H4 (cell line): ENCODE measurements around the gene CAMSAP1. TPM values are rescaled to one million over a fixed set of nuclear protein-coding genes. Genes with fewer than 3 reads are reported as not detected.
"Not testable (repeated sequence)": the region's sequence is repeated elsewhere in the genome, so short reads cannot be mapped to it uniquely, and the experiment has no call there.

Experiments used
- DNase-seq: peaks from one replicate; pipeline ENCODE4 v3.0.0-alpha.2; 2015; ENCODE audit warnings: low spot score
- total RNA-seq: library from RNA; depleted of rRNA; stranded (reverse); fragments of >200 nt; shearing (Covaris generic); gene quantifications from 2 replicates; pipeline ENCODE4 v1.2.3, GENCODE V29; 2014; rRNA removed

The CAMSAP1 gene, protein sequence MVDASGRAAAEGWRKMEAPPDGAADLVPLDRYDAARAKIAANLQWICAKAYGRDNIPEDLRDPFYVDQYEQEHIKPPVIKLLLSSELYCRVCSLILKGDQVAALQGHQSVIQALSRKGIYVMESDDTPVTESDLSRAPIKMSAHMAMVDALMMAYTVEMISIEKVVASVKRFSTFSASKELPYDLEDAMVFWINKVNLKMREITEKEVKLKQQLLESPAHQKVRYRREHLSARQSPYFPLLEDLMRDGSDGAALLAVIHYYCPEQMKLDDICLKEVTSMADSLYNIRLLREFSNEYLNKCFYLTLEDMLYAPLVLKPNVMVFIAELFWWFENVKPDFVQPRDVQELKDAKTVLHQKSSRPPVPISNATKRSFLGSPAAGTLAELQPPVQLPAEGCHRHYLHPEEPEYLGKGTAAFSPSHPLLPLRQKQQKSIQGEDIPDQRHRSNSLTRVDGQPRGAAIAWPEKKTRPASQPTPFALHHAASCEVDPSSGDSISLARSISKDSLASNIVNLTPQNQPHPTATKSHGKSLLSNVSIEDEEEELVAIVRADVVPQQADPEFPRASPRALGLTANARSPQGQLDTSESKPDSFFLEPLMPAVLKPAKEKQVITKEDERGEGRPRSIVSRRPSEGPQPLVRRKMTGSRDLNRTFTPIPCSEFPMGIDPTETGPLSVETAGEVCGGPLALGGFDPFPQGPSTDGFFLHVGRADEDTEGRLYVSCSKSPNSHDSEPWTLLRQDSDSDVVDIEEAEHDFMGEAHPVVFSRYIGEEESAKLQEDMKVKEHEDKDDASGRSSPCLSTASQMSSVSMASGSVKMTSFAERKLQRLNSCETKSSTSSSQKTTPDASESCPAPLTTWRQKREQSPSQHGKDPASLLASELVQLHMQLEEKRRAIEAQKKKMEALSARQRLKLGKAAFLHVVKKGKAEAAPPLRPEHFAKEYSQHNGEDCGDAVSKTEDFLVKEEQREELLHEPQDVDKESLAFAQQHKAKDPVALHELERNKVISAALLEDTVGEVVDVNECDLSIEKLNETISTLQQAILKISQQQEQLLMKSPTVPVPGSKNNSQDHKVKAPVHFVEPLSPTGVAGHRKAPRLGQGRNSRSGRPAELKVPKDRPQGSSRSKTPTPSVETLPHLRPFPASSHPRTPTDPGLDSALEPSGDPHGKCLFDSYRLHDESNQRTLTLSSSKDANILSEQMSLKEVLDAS (N-terminal part only)
- total RNA-seq, result 11.0 and 13.5 TPM in 2 replicates

DNA sequence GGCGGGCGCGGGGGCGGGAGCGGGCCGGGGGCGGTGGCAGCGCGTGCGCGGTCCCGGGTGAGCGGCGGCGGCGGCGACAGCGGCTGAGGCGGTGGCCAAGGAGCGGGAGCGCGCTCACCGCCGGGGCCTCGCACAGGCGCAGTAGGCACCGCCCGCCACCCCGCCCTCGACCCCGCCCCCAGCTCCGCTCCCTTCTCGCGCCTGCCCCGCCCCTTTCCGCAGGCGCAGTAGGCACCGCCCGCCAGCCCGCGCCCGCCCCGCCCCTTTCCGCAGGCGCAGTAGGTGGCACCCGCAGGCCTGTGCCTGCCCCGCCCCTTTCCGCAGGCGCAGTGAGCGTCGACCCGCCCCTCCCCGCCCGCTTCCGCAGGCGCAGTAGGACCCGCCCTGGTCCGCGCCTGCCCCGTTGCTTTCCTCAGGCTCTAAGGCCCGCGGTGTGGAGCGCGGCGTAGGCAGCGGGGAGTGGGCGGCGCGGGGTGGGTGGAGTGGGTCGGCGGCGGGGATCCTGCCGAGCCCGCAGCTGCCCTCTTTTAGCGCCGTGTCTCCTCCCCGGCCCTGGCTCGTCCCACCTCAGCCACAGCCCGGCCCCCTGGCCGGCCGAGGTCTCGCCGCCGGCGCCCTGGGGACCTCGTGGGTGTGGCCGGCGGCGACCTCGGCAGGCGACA lies at the start of gene CAMSAP1:
Gene CAMSAP1 (minus strand): TSS at position 116 of the 662 bp plus-strand sequence. CDS start 387 bp downstream, outside the sequence.
- DNase-seq, result peak; percentile 80

DNA sequence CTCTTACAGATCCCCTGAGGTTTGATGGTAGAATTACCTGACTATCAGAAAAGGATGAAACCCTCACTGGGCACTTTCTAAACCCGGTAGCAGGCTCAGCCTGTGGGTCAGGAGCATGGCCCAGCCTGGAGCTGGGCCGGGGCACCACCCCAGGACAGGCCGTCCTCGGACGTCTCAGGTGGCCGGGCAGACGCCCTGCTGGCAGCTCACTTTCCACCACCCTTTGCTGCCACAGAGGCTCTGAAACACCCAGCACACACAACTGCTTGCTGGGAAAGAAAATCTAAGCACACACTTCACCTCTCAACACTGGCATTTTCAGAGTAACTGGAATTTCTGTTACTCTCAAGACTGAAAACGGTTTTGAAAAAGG lies 49.4 kb upstream of the CAMSAP1 start:
- no peak for DNase-seq

GRCh38 chr9:135955934-135956801 lies 48.8 kb upstream of the CAMSAP1 start:
- DNase-seq, result no peak

GRCh38 chr9:135952664-135953206 lies 45.4 kb upstream of the CAMSAP1 start:
- DNase-seq, result no peak

GRCh38 chr9:135951889-135952663 lies 44.7 kb upstream of the CAMSAP1 start:
- DNase-seq, result peak; percentile 61

- not testable (repeated sequence) for DNase-seq
Measured at GRCh38 chr9:135951310-135951709, 44.0 kb upstream of the CAMSAP1 start.

GRCh38 chr9:135950841-135951240 lies 43.5 kb upstream of the CAMSAP1 start:
- DNase-seq, result not testable (repeated sequence)

- no peak for DNase-seq
Measured at GRCh38 chr9:135950135-135950682, 42.9 kb upstream of the CAMSAP1 start.

- no peak for DNase-seq
Measured at GRCh38 chr9:135949501-135950134, 42.3 kb upstream of the CAMSAP1 start.

DNA sequence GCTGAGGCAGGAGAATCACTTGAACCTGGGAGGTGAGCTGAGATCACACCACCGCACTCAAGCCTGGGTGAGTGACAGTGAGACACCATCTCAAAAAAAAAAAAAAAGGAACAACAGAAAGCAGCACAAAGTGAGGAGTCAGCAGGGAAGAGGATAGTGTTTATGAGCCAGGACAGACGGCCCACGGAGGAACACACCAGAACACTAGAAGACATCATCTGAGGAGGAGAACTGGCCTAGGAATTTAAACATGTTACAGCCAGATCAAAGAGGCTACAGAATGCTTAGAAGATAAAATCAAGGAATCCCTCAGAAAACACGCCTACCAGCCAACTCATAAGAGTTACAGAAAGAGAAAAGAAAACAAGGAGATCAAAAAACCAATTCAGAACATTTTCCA lies 41.6 kb upstream of the CAMSAP1 start:
- no peak for DNase-seq

- no peak for DNase-seq
Measured at GRCh38 chr9:135948446-135948845, 41.1 kb upstream of the CAMSAP1 start.

DNA sequence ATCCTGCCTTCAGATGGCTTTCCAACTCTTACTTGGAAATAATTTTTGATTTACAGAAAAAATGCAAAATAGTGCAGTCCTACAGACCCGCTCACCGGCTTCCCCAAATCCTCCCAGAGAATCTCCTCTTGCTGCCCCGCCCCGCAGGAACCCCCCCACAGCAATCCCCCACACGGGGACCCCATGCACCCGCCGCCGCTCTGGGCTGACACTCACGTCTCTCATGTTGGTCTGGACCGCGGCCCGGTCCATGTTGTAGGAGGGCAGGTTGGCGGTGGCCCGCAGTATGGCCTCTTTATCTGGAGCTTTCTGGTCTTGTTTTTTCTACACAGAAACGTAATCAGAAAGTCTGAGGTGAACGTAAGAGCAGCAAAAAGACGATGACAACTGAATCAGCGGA lies 40.2 kb upstream of the CAMSAP1 start:
- no peak for DNase-seq

GRCh38 chr9:135947105-135947504 lies 39.8 kb upstream of the CAMSAP1 start:
- DNase-seq, result not testable (repeated sequence)

DNA sequence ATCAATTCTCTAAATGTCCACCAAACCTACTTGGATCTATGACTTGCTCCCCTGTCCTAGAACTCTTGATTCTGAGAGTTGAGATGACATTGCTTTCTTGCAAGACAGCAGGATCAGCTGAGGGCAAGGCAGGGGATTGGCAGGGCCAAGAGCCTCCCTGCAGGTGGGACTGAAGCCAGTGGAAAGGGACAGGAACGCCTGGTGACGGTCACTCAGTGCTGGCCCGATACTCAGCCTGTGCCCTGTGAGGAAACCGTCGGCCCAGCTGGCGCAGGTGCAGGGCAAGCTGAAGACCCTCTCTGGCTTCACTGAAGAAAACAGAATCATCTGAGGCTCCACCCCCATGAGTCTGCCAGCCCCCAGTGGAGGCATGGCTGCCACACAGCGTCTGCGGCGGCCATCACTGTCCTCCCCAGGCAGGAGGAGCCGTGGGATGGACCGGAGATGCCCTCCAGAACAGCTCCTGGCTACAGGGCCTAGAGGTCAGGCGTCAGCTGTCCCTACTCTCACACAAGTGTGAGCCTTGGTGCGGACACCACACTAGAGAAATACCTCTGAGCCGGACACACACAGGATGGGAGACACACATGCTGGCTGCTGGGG lies 39.1 kb upstream of the CAMSAP1 start:
- DNase-seq, result no peak

- DNase-seq, result no peak
Measured at GRCh38 chr9:135945969-135946368, 38.6 kb upstream of the CAMSAP1 start.

GRCh38 chr9:135944444-135945252 lies 37.3 kb upstream of the CAMSAP1 start:
- no peak for DNase-seq

GRCh38 chr9:135943604-135944003 lies 36.3 kb upstream of the CAMSAP1 start:
- DNase-seq, result not testable (repeated sequence)
